GM12878 (cell line): ENCODE data around the gene PHF11. TPM values are rescaled to one million over a fixed set of nuclear protein-coding genes. Genes with fewer than 3 reads are reported as not detected.

Experiments used
- ATAC-seq: fragments of 200-7000 bp; cut with Tn5 transposase; 3 replicates; pipeline ENCODE4 v1.9.1; 2020; ENCODE audit warnings: mild to moderate bottlenecking, moderate library complexity
- BruUV-seq: library from RNA; stranded (reverse); fragments of 400-500 nt; replicated peaks from 2 replicates; lab custom pipeline; 2021; lab: Mats Ljungman, UMichigan
- CTCF ChIA-PET: fragments of 300-600 bp; sonication (Branson Sonifier 250); formaldehyde crosslinking; extraction: SDS; loops from one replicate; lab custom pipeline; 2021; ENCODE audit warnings: inconsistent platforms; lab: Yijun Ruan, JAX
- POLR2A ChIA-PET: fragments of 350-600 bp; formaldehyde crosslinking; extraction: SDS; loops from one replicate; lab custom pipeline; 2021; ENCODE audit warnings: inconsistent platforms; lab: Charles Lee
- RAD21 ChIA-PET: fragments of 300-600 bp; sonication (Branson Sonifier 250); formaldehyde crosslinking; loops from one replicate; lab custom pipeline; 2023; ENCODE audit warnings: antibody characterized with exemption; ENCODE audit not compliant: unreplicated experiment; lab: Charles Lee
- SMC1A ChIA-PET: fragments of 300-600 bp; sonication (Branson Sonifier 250); formaldehyde crosslinking; loops from one replicate; lab custom pipeline; 2023; ENCODE audit not compliant: unreplicated experiment, uncharacterized antibody; lab: Charles Lee
- DNase-seq: peaks from one replicate; pipeline ENCODE4 v3.0.0-alpha.2; 2011; ENCODE audit warnings: low read depth, low spot score
- FAIRE-seq: peaks from 3 replicates; lab custom pipeline; 2011; peaks lifted over from hg19 to GRCh38; lab: Jason Lieb, UNC
- H2AFZ ChIP-seq: 2 replicates; pipeline ENCODE4 v1.6.0; 2011; ENCODE audit warnings: low read depth, low read length, control low read depth; ENCODE audit not compliant: control insufficient read depth
- H3K27ac ChIP-seq: 2 replicates; pipeline ENCODE4 v1.5.1; 2011; ENCODE audit warnings: control low read depth; ENCODE audit not compliant: control insufficient read depth, insufficient read depth
- H3K27me3 ChIP-seq, 2 experiments: replicated peaks in 1 of 2; 2 replicates each; pipeline versions ENCODE4 v1.6.0 to v1.6.1; 2011; ENCODE audit warnings: low read length in 1 of 2; ENCODE audit not compliant: control insufficient read depth in 2 of 2, insufficient read depth in 2 of 2
- H3K36me3 ChIP-seq, 2 experiments: 2 replicates each; pipeline ENCODE4 v1.5.1; 2011; ENCODE audit warnings: low read length in 1 of 2; ENCODE audit not compliant: control insufficient read depth in 2 of 2, insufficient read depth in 2 of 2
- H3K4me1 ChIP-seq: 2 replicates; pipeline ENCODE4 v1.6.1; 2011; ENCODE audit warnings: mild to moderate bottlenecking, low read length, moderate library complexity, mixed read lengths; ENCODE audit not compliant: control insufficient read depth, insufficient read depth
- H3K4me2 ChIP-seq: 2 replicates; pipeline ENCODE4 v1.6.0; 2011; ENCODE audit warnings: control low read depth; ENCODE audit not compliant: control insufficient read depth, insufficient read depth
- H3K4me3 ChIP-seq: fragments of 200-600 bp; sonication (generic); 2 replicates; pipeline ENCODE4 v1.5.1; 2016
- H3K79me2 ChIP-seq: 2 replicates; pipeline ENCODE4 v1.6.0; 2011; ENCODE audit warnings: low read length; ENCODE audit not compliant: control insufficient read depth, insufficient read depth
- H3K9ac ChIP-seq: 2 replicates; pipeline ENCODE4 v1.8.0; 2011; ENCODE audit warnings: low read length, control low read depth, mixed read lengths; ENCODE audit not compliant: control insufficient read depth, insufficient read depth
- H3K9me3 ChIP-seq: replicated peaks from 3 replicates; pipeline ENCODE4 v1.5.1; 2011; ENCODE audit warnings: mild to moderate bottlenecking, low read length; ENCODE audit not compliant: control insufficient read depth, insufficient read depth
- H4K20me1 ChIP-seq: 2 replicates; pipeline ENCODE4 v1.6.0; 2011; ENCODE audit not compliant: control insufficient read depth, insufficient read depth
- BMI1 ChIP-seq: fragments of 450-650 bp; IDR thresholded peaks from 2 replicates; pipeline ENCODE4 v1.6.1; 2016; ENCODE audit warnings: mild to moderate bottlenecking, moderate library complexity, borderline replicate concordance
- BRCA1 ChIP-seq: IDR thresholded peaks from 2 replicates; pipeline ENCODE4 v1.6.1; 2011; ENCODE audit warnings: low read depth, low read length, improper control_type of control experiment
- CHD1 ChIP-seq: IDR thresholded peaks from 2 replicates; pipeline ENCODE4 v1.6.1; 2012; ENCODE audit warnings: low read depth, low read length, improper control_type of control experiment
- E2F8 ChIP-seq: fragments of 450-650 bp; IDR thresholded peaks from 2 replicates; pipeline ENCODE4 v1.6.1; 2018; ENCODE audit warnings: mild to moderate bottlenecking, low read depth, moderate library complexity; ENCODE audit not compliant: partially characterized antibody
- HDAC6 ChIP-seq: fragments of 200-600 bp; sonication (generic); IDR thresholded peaks from one replicate; pipeline ENCODE4 v1.8.0; 2017; ENCODE audit warnings: antibody characterized with exemption; ENCODE audit not compliant: unreplicated experiment
- KAT2A ChIP-seq: conservative IDR thresholded peaks from 2 replicates; pipeline ENCODE4 v1.6.1; 2011; ENCODE audit warnings: low read depth, low read length; ENCODE audit not compliant: control insufficient read depth
- MTA3 ChIP-seq: IDR thresholded peaks from 2 replicates; pipeline ENCODE4 v1.6.1; 2012; ENCODE audit warnings: low read length, inconsistent platforms, borderline replicate concordance
- MYC ChIP-seq: IDR thresholded peaks from 2 replicates; pipeline ENCODE4 v1.6.1; 2011; ENCODE audit warnings: mild to moderate bottlenecking, low read length, moderate library complexity, inconsistent platforms; ENCODE audit not compliant: insufficient read depth, insufficient replicate concordance, insufficient read length, severe bottlenecking
- NFIC ChIP-seq: IDR thresholded peaks from 2 replicates; pipeline ENCODE4 v1.6.1; 2012; ENCODE audit warnings: low read depth, mild to moderate bottlenecking, inconsistent platforms, low read length, moderate library complexity
- NFYA ChIP-seq: IDR thresholded peaks from 2 replicates; pipeline ENCODE4 v1.6.1; 2011; ENCODE audit warnings: low read depth, mild to moderate bottlenecking, low read length, improper control_type of control experiment, borderline replicate concordance
- NFYB ChIP-seq: IDR thresholded peaks from 2 replicates; pipeline ENCODE4 v1.6.1; 2011; ENCODE audit warnings: low read depth, mild to moderate bottlenecking, low read length, improper control_type of control experiment, moderate library complexity; ENCODE audit not compliant: insufficient read depth
- NRF1 ChIP-seq: conservative IDR thresholded peaks from 2 replicates; pipeline ENCODE4 v1.6.1; 2011; ENCODE audit warnings: mild to moderate bottlenecking, low read depth, low read length, improper control_type of control experiment
- RAD21 ChIP-seq: IDR thresholded peaks from 2 replicates; pipeline ENCODE4 v1.6.1; 2011; ENCODE audit warnings: mild to moderate bottlenecking, low read depth, low read length, moderate library complexity; ENCODE audit not compliant: insufficient read depth
- RBBP5 ChIP-seq: fragments of 200-600 bp; sonication (generic); conservative IDR thresholded peaks from 2 replicates; pipeline ENCODE4 v1.6.1; 2016
- SIX5 ChIP-seq: IDR thresholded peaks from 2 replicates; pipeline ENCODE4 v1.6.1; 2011; ENCODE audit warnings: mild to moderate bottlenecking, low read depth, low read length, moderate library complexity; ENCODE audit not compliant: severe bottlenecking
- SKIL ChIP-seq: fragments of 450-650 bp; IDR thresholded peaks from 2 replicates; pipeline ENCODE4 v1.6.1; 2017; ENCODE audit warnings: mild to moderate bottlenecking, low read depth, inconsistent platforms; ENCODE audit not compliant: poor library complexity, severe bottlenecking
- SRF ChIP-seq, 2 experiments: IDR thresholded peaks; 2 replicates each; pipeline ENCODE4 v1.6.1; 2011; ENCODE audit warnings: low read depth in 2 of 2, low read length in 2 of 2, mild to moderate bottlenecking in 1 of 2, moderate library complexity in 1 of 2
- WGBS: methylation state at CpG from one replicate; pipeline ENCODE4 v1.1.6; 2016; ENCODE audit warnings: low lambda C conversion rate; ENCODE audit not compliant: insufficient replicate concordance, insufficient coverage; ENCODE audit errors: missing lambda C conversion rate; 5-methylcytosine and 5-hydroxymethylcytosine counted together
- in situ Hi-C: fragments of 300-500 bp; cut with MboI; formaldehyde crosslinking; loops from 9 replicates; pipeline ENCODE4 v1.14.3; 2018; ENCODE audit warnings: mixed read lengths
- intact Hi-C: fragments of 100-400 bp; cut with micrococcal nuclease; formaldehyde crosslinking; loops from one replicate; pipeline ENCODE4 v1.14.2; 2022; ENCODE audit not compliant: unreplicated experiment
- polyA plus RNA-seq, 11 experiments: library from polyadenylated mRNA; depleted of rRNA in 4 of 11; unstranded in 6 of 11; stranded (reverse) in 5 of 11; fragments of >200 nt; fragmentation: Nextera tagmentation in 4 of 11; fragmentation: Illumina TruSeq in 1 of 11; extraction: Ambion mirVana in 4 of 11; extraction: Trizol in 1 of 11; gene quantifications; 1 replicate in 1 of 11; 2 replicates in 10 of 11; pipeline versions ENCODE4 v1.2.1 to v1.2.3, GENCODE V29; 2011 to 2016; ENCODE audit warnings: inconsistent platforms in 2 of 11, missing spikeins in 2 of 11, low read depth in 1 of 11
- total RNA-seq, 4 experiments: library from RNA; depleted of rRNA in 3 of 4; stranded (reverse); fragments of >200 nt in 3 of 4; fragmentation: Illumina TruSeq in 1 of 4; extraction: Trizol in 1 of 4; gene quantifications; 2 replicates each; pipeline versions ENCODE4 v1.2.1 to v1.2.3, GENCODE V29; 2013 to 2021

The PHF11 gene
- total and polyA plus RNA-seq, 10 of the 15 experiments (the other 5 are each of a cell fraction or from before 2014, with no cell fraction given), result 16.9 to 77.3 (median 32.7) TPM

- Histone ChIP-seq H3K27ac (no peak overlapping the region), H3K4me1 (peaks cover 11% of the 10 kb centered on the region), H3K4me2 (no peak overlapping the region), H3K27me3 (no peaks in the 10 kb centered on the region), H3K36me3 (peaks cover 0 to 19% of the 10 kb centered on the region in 2 experiments; a peak in 2 of 4 replicates), H2AFZ (no peak overlapping the region), H3K9ac (no peak overlapping the region), H3K9me3 (no peaks in the 10 kb centered on the region), H3K4me3 (no peak overlapping the region), H3K79me2 (no peaks in the 10 kb centered on the region)
- RAD21 ChIA-PET, result no interaction called here
- FAIRE-seq (no peak), DNase-seq (no peak), ATAC-seq (0 out of 3 replicates have a peak, but pooled peaks have one; percentile 10)
- 73% methylated on average over 2 of the region's 2 CpGs for WGBS
- intact Hi-C loops, result no loop called here
- no TSS peak for BruUV-seq
- CTCF ChIA-PET, result no interaction called here
- in situ Hi-C loops, result no loop called here
- SMC1A ChIA-PET, result no interaction called here
- TF ChIP-seq E2F8 (no peak), MYC (no peak), SKIL (no peak), NFIC (no peak), HDAC6 (no peak), MTA3 (no peak), KAT2A (no peak), BRCA1 (no peak), SIX5 (no peak), SRF (IDR thresholded peaks at IDR 0.05; ENCODE audit: low read depth in 2 of 2, low read length in 2 of 2) (no peak), BMI1 (no peak), NFYA (no peak), CHD1 (no peak), RAD21 (no peak), NRF1 (no peak), RBBP5 (no peak), NFYB (no peak)
- TF ChIP-seq, all 136 proteins: peak for 0
- POLR2A ChIA-PET, result no interaction called here
- no peaks in the 10 kb centered on the region for H4K20me1 ChIP-seq
These were observed 31.4 kb downstream of the PHF11 start for GRCh38 chr13:49527123-49527522.
